GM23338 (cell line): ENCODE results near the gene MAP4K1. TPM values are rescaled to one million over a fixed set of nuclear protein-coding genes. Genes with fewer than 3 reads are reported as not detected.

Experiments used
- polyA plus RNA-seq: library from polyadenylated mRNA; unstranded; fragments of >200 nt; fragmentation: Nextera tagmentation; extraction: Ambion mirVana; gene quantifications from 2 replicates; pipeline ENCODE4 v1.2.1, GENCODE V29; 2016
- total RNA-seq: library from RNA; depleted of rRNA; stranded (reverse); fragments of >200 nt; shearing (Covaris generic); gene quantifications from 2 replicates; pipeline ENCODE4 v1.2.3, GENCODE V29; 2014; rRNA removed

Gene MAP4K1
- total and polyA plus RNA-seq, 2 experiments from 2014 or later, result 7.7 to 44.6 TPM

Other genes starting within 250 kb of the MAP4K1 start
- 165 and 241 TPM in 2 replicates for gene PSMD8, start 243.4 kb downstream of the MAP4K1 start, total RNA-seq
- 129 and 138 TPM in 2 replicates for gene PSMD8, start 243.4 kb downstream of the MAP4K1 start, polyA plus RNA-seq
- 0.14 and 0.70 TPM in 2 replicates for gene GGN, start 229.9 kb downstream of the MAP4K1 start, total RNA-seq
- gene GGN, start 229.9 kb downstream of the MAP4K1 start, polyA plus RNA-seq, result 1.5 and 2.6 TPM in 2 replicates
- gene SPRED3, start 229.3 kb downstream of the MAP4K1 start, total RNA-seq, result 3.9 TPM in 2 replicates
- gene SPRED3, start 229.3 kb downstream of the MAP4K1 start, polyA plus RNA-seq, result 10.7 and 11.6 TPM in 2 replicates
- gene FAM98C, start 214.9 kb downstream of the MAP4K1 start, total RNA-seq, result 4.3 and 5.7 TPM in 2 replicates
- gene FAM98C, start 214.9 kb downstream of the MAP4K1 start, polyA plus RNA-seq, result 7.6 and 8.0 TPM in 2 replicates
- gene RASGRP4, start 191.7 kb downstream of the MAP4K1 start, total RNA-seq, result 3.6 and 4.1 TPM in 2 replicates
- gene RASGRP4, start 191.7 kb downstream of the MAP4K1 start, polyA plus RNA-seq, result 1.5 and 1.6 TPM in 2 replicates
- gene RYR1, start 184.3 kb downstream of the MAP4K1 start, total RNA-seq, result 17.3 and 26.7 TPM in 2 replicates
- 4.0 and 4.7 TPM in 2 replicates for gene RYR1, start 184.3 kb downstream of the MAP4K1 start, polyA plus RNA-seq
- 509 and 527 TPM in 2 replicates for gene EIF3K, start 1.2 kb upstream of the MAP4K1 start, total RNA-seq
- 215 and 226 TPM in 2 replicates for gene EIF3K, start 1.2 kb upstream of the MAP4K1 start, polyA plus RNA-seq
- gene ACTN4, start 29.7 kb upstream of the MAP4K1 start, total RNA-seq, result 379 and 427 TPM in 2 replicates
- 54.6 and 68.9 TPM in 2 replicates for gene ACTN4, start 29.7 kb upstream of the MAP4K1 start, polyA plus RNA-seq
- gene CAPN12, start 126.5 kb upstream of the MAP4K1 start, total RNA-seq, result 8.0 and 20.5 TPM in 2 replicates
- 19.1 and 21.8 TPM in 2 replicates for gene CAPN12, start 126.5 kb upstream of the MAP4K1 start, polyA plus RNA-seq
- gene LGALS7, start 155.6 kb upstream of the MAP4K1 start, total RNA-seq, result not detected in 2 replicates
- 1.6 and 4.8 TPM in 2 replicates for gene LGALS7, start 155.6 kb upstream of the MAP4K1 start, polyA plus RNA-seq
- gene LGALS7B, start 171.2 kb upstream of the MAP4K1 start, total RNA-seq, result 2.4 TPM in 1 of 2 replicates, not detected in the other
- 6.6 and 8.6 TPM in 2 replicates for gene LGALS7B, start 171.2 kb upstream of the MAP4K1 start, polyA plus RNA-seq
- gene LGALS4, start 195.0 kb upstream of the MAP4K1 start, total RNA-seq, result 0.87 TPM in 1 of 2 replicates, not detected in the other
- not detected in 2 replicates for gene LGALS4, start 195.0 kb upstream of the MAP4K1 start, polyA plus RNA-seq
- 66.2 and 79.9 TPM in 2 replicates for gene ECH1, start 213.8 kb upstream of the MAP4K1 start, total RNA-seq
- 186 and 193 TPM in 2 replicates for gene ECH1, start 213.8 kb upstream of the MAP4K1 start, polyA plus RNA-seq
- 491 and 580 TPM in 2 replicates for gene HNRNPL, start 232.0 kb upstream of the MAP4K1 start, total RNA-seq
- gene HNRNPL, start 232.0 kb upstream of the MAP4K1 start, polyA plus RNA-seq, result 664 and 836 TPM in 2 replicates